Mesangial cell (primary cell): ENCODE data around the gene SLC35A4. TPM values are rescaled to one million over a fixed set of nuclear protein-coding genes. Genes with fewer than 3 reads are reported as not detected.

Experiments used
- total RNA-seq: library from RNA; depleted of rRNA; stranded (reverse); fragments of >200 nt; gene quantifications from 2 replicates; pipeline ENCODE4 v1.2.3, GENCODE V29; 2015

The SLC35A4 gene, protein sequence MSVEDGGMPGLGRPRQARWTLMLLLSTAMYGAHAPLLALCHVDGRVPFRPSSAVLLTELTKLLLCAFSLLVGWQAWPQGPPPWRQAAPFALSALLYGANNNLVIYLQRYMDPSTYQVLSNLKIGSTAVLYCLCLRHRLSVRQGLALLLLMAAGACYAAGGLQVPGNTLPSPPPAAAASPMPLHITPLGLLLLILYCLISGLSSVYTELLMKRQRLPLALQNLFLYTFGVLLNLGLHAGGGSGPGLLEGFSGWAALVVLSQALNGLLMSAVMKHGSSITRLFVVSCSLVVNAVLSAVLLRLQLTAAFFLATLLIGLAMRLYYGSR
- 53.8 and 57.8 TPM in 2 replicates for total RNA-seq

GRCh38 chr5:140564196-140565023 is at the start of gene SLC35A4, which contains the start of gene APBB3:
TSS of gene SLC35A4 (plus strand) at chr5:140564828. CDS start at chr5:140567170, 2,342 bp downstream.
TSS of gene APBB3 (minus strand) at chr5:140564598. CDS start at chr5:140564245, 353 bp downstream.

DNA sequence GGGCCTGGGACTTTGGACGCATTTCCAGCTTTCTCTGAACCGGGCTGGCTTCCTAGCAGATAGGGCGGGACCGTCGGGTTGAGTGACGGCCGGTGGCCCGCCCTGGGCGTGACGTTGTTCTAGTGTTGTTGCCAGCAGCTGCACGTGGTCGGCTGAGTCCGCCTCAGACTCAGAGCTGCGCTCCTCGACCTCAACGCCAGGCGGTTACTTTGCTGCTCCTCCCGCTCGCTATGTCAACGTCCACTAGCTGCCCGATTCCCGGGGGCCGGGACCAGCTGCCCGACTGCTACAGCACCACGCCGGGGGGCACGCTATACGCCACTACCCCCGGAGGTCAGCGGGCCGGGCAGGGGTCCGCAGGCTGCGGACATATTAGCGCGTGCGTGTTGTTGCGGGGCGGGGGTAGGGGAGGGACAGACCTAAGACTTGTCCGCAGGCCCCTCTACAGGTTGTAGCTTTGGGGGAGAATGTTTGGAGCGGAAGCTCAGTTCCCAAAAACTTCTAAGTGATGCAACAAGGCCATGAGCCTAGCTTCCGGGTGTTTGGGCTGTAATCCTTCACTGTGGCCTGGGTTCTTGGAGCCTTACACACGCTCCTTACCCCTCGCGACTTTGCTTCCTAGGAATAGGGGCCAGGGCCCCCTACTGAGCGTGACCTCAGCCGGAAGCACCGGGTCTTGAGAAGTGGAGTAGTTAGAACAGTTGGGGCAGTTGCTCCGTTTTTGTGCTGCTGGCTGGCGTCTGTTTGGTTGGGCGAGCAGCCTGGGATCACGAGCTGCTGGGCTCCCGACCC is 16.9 kb upstream of the SLC35A4 start, which contains the start of gene EIF4EBP3:
EIF4EBP3 (plus strand) TSS at position 155 of the 792 bp plus-strand sequence; CDS start at position 231, 76 bp downstream.

DNA sequence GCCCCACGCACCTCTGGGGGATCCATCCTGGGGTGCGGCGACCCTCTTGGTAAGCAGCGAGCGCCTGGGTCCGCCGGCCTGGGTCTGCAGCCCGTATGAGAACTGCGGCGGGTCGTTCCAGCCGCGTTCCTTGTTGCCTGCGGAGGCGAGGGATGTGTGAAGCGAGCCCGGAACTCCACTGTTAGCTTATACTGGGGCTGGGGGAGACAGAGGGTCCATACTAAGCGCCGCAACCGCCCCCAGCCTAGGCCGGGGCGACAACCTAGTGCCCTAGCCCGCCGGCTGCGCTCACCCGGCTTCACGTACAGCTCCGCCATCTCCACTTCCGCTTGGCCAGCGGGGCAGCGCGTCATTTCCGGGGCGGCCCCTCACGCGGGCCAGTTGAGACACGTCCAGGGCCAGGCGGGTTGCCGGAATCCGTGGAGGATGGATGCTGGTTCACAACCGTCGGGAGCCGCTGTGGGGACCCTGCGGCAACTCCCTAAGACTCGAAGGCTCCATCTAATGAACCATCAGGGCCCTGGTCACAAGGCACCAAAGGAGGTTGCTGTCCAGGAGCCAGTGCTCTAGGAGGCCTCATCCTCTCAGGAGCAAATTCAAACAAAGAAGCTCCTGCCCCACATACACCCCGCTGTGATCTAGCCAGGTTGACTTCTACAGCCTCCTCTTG is 7.4 kb upstream of the SLC35A4 start, which contains the start of gene SRA1:
SRA1 (minus strand) TSS at position 338 of the 670 bp plus-strand sequence; CDS start at position 317, 21 bp downstream.

Other genes starting within 250 kb of the SLC35A4 start
- gene HBEGF, start 218.2 kb upstream of the SLC35A4 start, total RNA-seq: 26.5 and 34.9 TPM in 2 replicates
- 0.13 TPM in 1 of 2 replicates, not detected in the other for gene SLC4A9, start 204.6 kb upstream of the SLC35A4 start, total RNA-seq
- gene ANKHD1, start 163.0 kb upstream of the SLC35A4 start, total RNA-seq: 32.4 and 41.5 TPM in 2 replicates
- 0.98 and 6.3 TPM in 2 replicates for gene EIF4EBP3, start 17.2 kb upstream of the SLC35A4 start, total RNA-seq
- 31.4 and 35.8 TPM in 2 replicates for gene SRA1, start 7.4 kb upstream of the SLC35A4 start, total RNA-seq
- gene APBB3, start 230 bp upstream of the SLC35A4 start, total RNA-seq: 8.8 and 22.8 TPM in 2 replicates
- 1.3 TPM in 1 of 2 replicates, not detected in the other for gene CD14, start 68.3 kb downstream of the SLC35A4 start, total RNA-seq
- 15.2 and 17.6 TPM in 2 replicates for gene TMCO6, start 74.6 kb downstream of the SLC35A4 start, total RNA-seq
- gene NDUFA2, start 82.8 kb downstream of the SLC35A4 start, total RNA-seq: 49.5 and 63.3 TPM in 2 replicates
- 35.7 and 39.6 TPM in 2 replicates for gene IK, start 83.0 kb downstream of the SLC35A4 start, total RNA-seq
- 15.1 and 18.1 TPM in 2 replicates for gene WDR55, start 100.1 kb downstream of the SLC35A4 start, total RNA-seq
- under 0.01 and 0.33 TPM in 2 replicates for gene DND1, start 108.7 kb downstream of the SLC35A4 start, total RNA-seq
- gene HARS1, start 126.5 kb downstream of the SLC35A4 start, total RNA-seq: 53.9 and 78.2 TPM in 2 replicates
- gene HARS2, start 126.6 kb downstream of the SLC35A4 start, total RNA-seq: 22.0 and 25.0 TPM in 2 replicates
- gene ZMAT2, start 135.6 kb downstream of the SLC35A4 start, total RNA-seq: 8.8 and 10.4 TPM in 2 replicates
- under 0.01 and 0.16 TPM in 2 replicates for gene PCDHA1, start 221.3 kb downstream of the SLC35A4 start, total RNA-seq
- gene PCDHA2, start 230.0 kb downstream of the SLC35A4 start, total RNA-seq: under 0.01 TPM in 1 of 2 replicates, not detected in the other
- gene PCDHA3, start 236.2 kb downstream of the SLC35A4 start, total RNA-seq: under 0.01 and 0.13 TPM in 2 replicates
- 0.16 and 1.3 TPM in 2 replicates for gene PCDHA4, start 242.2 kb downstream of the SLC35A4 start, total RNA-seq